Endothelial cell of umbilical vein (primary cell): ENCODE results near the gene LCNL1. TPM values are rescaled to one million over a fixed set of nuclear protein-coding genes. Genes with fewer than 3 reads are reported as not detected.

Experiments
- BruUV-seq: library from RNA; stranded (reverse); fragments of 400-500 nt; replicated peaks from 2 replicates; lab custom pipeline; 2021; lab: Mats Ljungman, UMichigan
- CTCF ChIA-PET: fragments of 300-600, 350-600 bp; sonication (Branson Sonifier 250); formaldehyde crosslinking; loops from one replicate; lab custom pipeline; 2021; ENCODE audit warnings: antibody characterized with exemption, inconsistent platforms; lab: Charles Lee
- POLR2A ChIA-PET: fragments of 300-600, 350-600 bp; sonication (Branson Sonifier 250); formaldehyde crosslinking; loops from one replicate; lab custom pipeline; 2021; ENCODE audit warnings: antibody characterized with exemption, inconsistent platforms; lab: Charles Lee
- DNase-seq: peaks from one replicate; pipeline ENCODE4 v3.0.0-alpha.2; 2011; ENCODE audit warnings: low read depth, low spot score
- FAIRE-seq: peaks from 2 replicates; lab custom pipeline; 2011; peaks lifted over from hg19 to GRCh38; lab: Jason Lieb, UNC
- H2AFZ ChIP-seq: 2 replicates; pipeline ENCODE4 v1.6.0; 2012; ENCODE audit warnings: low read depth, low read length, control low read depth, inconsistent platforms
- H3K27ac ChIP-seq: 2 replicates; pipeline ENCODE4 v1.5.1; 2011; ENCODE audit warnings: low read depth, mild to moderate bottlenecking, control low read depth, low read length, moderate library complexity; ENCODE audit not compliant: insufficient read depth
- H3K27me3 ChIP-seq, 2 experiments: 2 replicates each; pipeline versions ENCODE4 v1.6.0 to v1.6.1; 2011; ENCODE audit warnings: low read length in 2 of 2, mixed read lengths in 1 of 2; ENCODE audit not compliant: control insufficient read depth in 2 of 2, insufficient read depth in 2 of 2
- H3K36me3 ChIP-seq, 2 experiments: 2 replicates in 1 of 2; 3 replicates in 1 of 2; pipeline ENCODE4 v1.5.1; 2011; ENCODE audit warnings: low read length in 2 of 2, mild to moderate bottlenecking in 1 of 2, moderate library complexity in 1 of 2; ENCODE audit not compliant: control insufficient read depth in 2 of 2, insufficient read depth in 2 of 2; ENCODE audit errors: extremely low read depth in 1 of 2
- H3K4me1 ChIP-seq: 3 replicates; pipeline ENCODE4 v1.5.1; 2011; ENCODE audit warnings: mild to moderate bottlenecking, low read length; ENCODE audit not compliant: control insufficient read depth, insufficient read depth; ENCODE audit errors: extremely low read depth
- H3K4me2 ChIP-seq: 2 replicates; pipeline ENCODE4 v1.6.1; 2011; ENCODE audit warnings: low read length, control low read depth, mixed read lengths; ENCODE audit not compliant: insufficient read depth
- H3K4me3 ChIP-seq, 3 experiments: fragments of 200-600 bp in 1 of 3; sonication (generic), shearing (Covaris generic) in 1 of 3; replicated peaks in 1 of 3; 2 replicates each; pipeline ENCODE4 v1.5.1; 2011 to 2016; ENCODE audit warnings: control low read depth in 3 of 3, low read length in 3 of 3, mild to moderate bottlenecking in 2 of 3, inconsistent platforms in 1 of 3, low read depth in 1 of 3, moderate library complexity in 1 of 3; ENCODE audit not compliant: insufficient read depth in 1 of 3
- H3K79me2 ChIP-seq: 2 replicates; pipeline ENCODE4 v1.6.0; 2012; ENCODE audit warnings: low read length, inconsistent platforms; ENCODE audit not compliant: control insufficient read depth, insufficient read depth
- H3K9ac ChIP-seq: replicated peaks from 2 replicates; pipeline ENCODE3; 2011; ENCODE audit warnings: low read length, control low read depth; ENCODE audit not compliant: insufficient read depth; ENCODE audit errors: extremely low read depth
- H3K9me1 ChIP-seq: replicated peaks from 3 replicates; pipeline ENCODE4 v1.6.0; 2011; ENCODE audit warnings: mild to moderate bottlenecking, low read length; ENCODE audit not compliant: control insufficient read depth, insufficient read depth; ENCODE audit errors: extremely low read depth
- H3K9me3 ChIP-seq: replicated peaks from 2 replicates; pipeline ENCODE4 v1.5.1; 2012; ENCODE audit warnings: low read length, inconsistent platforms; ENCODE audit not compliant: control insufficient read depth, insufficient read depth
- H4K20me1 ChIP-seq: replicated peaks from 2 replicates; pipeline ENCODE3; 2011; ENCODE audit warnings: mild to moderate bottlenecking, low read length; ENCODE audit not compliant: control insufficient read depth, insufficient read depth; ENCODE audit errors: extremely low read depth
- EZH2 ChIP-seq: IDR thresholded peaks from 2 replicates; pipeline ENCODE4 v1.6.1; 2012; ENCODE audit warnings: borderline replicate concordance, low read depth, mild to moderate bottlenecking, moderate library complexity, low read length, inconsistent platforms; ENCODE audit not compliant: severe bottlenecking
- FOS ChIP-seq: IDR thresholded peaks from 2 replicates; pipeline ENCODE4 v1.6.1; 2011; ENCODE audit warnings: mild to moderate bottlenecking, low read length, moderate library complexity, borderline replicate concordance; ENCODE audit not compliant: insufficient read depth
- GATA2 ChIP-seq: IDR thresholded peaks from 2 replicates; pipeline ENCODE4 v1.7.0; 2011; ENCODE audit warnings: low read depth, mild to moderate bottlenecking, moderate library complexity, mixed read lengths, low read length; ENCODE audit not compliant: insufficient read length, insufficient read depth
- JUN ChIP-seq: IDR thresholded peaks from 2 replicates; pipeline ENCODE4 v1.6.1; 2011; ENCODE audit warnings: borderline replicate concordance, low read depth; ENCODE audit not compliant: insufficient read length, insufficient read depth
- MAX ChIP-seq: IDR thresholded peaks from 2 replicates; pipeline ENCODE4 v1.6.1; 2011; ENCODE audit not compliant: insufficient read depth, insufficient read length
- MYC ChIP-seq: IDR thresholded peaks from one replicate; pipeline ENCODE4 v1.6.1; 2011; ENCODE audit warnings: mild to moderate bottlenecking, low read depth, low read length
- POLR2A ChIP-seq: IDR thresholded peaks from 2 replicates; pipeline ENCODE4 v1.6.1; 2012; ENCODE audit warnings: low read depth, mild to moderate bottlenecking, control low read depth, low read length
- POLR2AphosphoS5 ChIP-seq: IDR thresholded peaks from 2 replicates; pipeline ENCODE4 v1.6.1; 2012; ENCODE audit warnings: low read depth, mild to moderate bottlenecking, control low read depth, low read length, moderate library complexity; ENCODE audit not compliant: insufficient read depth
- dilution Hi-C: fragments of 300-500 bp; cut with MboI; formaldehyde crosslinking; loops from one replicate; pipeline ENCODE4 v1.15.0; 2019; ENCODE audit warnings: low sequenced_read_pairs; ENCODE audit not compliant: extremely low pct_ligation_motif_present
- intact Hi-C: fragments of 100-400 bp; cut with micrococcal nuclease; formaldehyde crosslinking; loops from one replicate; pipeline ENCODE4 v1.10.0; 2022
- polyA plus RNA-seq, 4 experiments: library from polyadenylated mRNA; depleted of rRNA in 3 of 4; stranded (reverse) in 3 of 4; unstranded in 1 of 4; fragments of >200 nt; gene quantifications; 2 replicates each; pipeline versions ENCODE4 v1.2.1 to v1.2.3, GENCODE V29; 2011 to 2012; ENCODE audit warnings: missing spikeins in 1 of 4
- total RNA-seq: library from RNA; stranded (reverse); gene quantifications from 2 replicates; pipeline ENCODE4 v1.2.3, GENCODE V29; 2021
- TF ChIP-seq, protein P1 (sequence below), 2 donors: IDR thresholded peaks; 1 replicate in 1 of 2; 2 replicates in 1 of 2; pipeline ENCODE4 v1.5.1; 2011; ENCODE audit warnings: low read length in 2 of 2, mild to moderate bottlenecking in 2 of 2, moderate library complexity in 2 of 2, control low read depth in 1 of 2, inconsistent platforms in 1 of 2, low read depth in 1 of 2; ENCODE audit not compliant: insufficient read depth in 1 of 2; ENCODE audit errors: extremely low read depth in 1 of 2

LCNL1 gene
- total and polyA plus RNA-seq, 2 donors (not counting 3 experiments of a cell fraction or from before 2014, with no cell fraction given): not detected

DNA sequence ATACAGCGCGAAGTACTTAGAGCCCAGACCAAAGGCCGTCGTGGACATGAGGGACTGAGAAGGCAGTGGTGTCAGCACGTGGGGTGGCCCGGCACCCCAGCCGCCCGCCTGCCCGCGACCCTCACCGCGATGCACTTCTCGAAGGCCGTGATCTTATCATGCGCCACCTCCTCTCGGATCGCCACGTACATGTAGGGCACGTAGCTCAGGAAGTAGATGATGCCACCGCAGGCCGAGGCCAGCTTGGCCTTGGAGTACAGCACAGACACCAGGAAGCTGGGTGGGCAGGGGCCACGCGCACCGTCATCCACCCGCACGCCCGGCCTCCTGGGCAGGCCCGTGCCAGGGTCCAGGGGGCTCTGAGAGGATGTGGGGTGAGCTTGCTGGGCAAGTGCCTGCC is 34.3 kb downstream of the LCNL1 start:
- Histone ChIP-seq H3K9ac (no peak overlapping the region), H3K27ac (no peak overlapping the region), H3K9me3 (no peaks in the 10 kb centered on the region), H2AFZ (no peak overlapping the region), H3K4me1 (no peaks in the 10 kb centered on the region), H3K79me2 (no peaks in the 10 kb centered on the region), H3K27me3 (no peaks in the 10 kb centered on the region), H3K9me1 (no peaks in the 10 kb centered on the region), H4K20me1 (no peaks in the 10 kb centered on the region), H3K4me3 (no peak overlapping the region), H3K36me3 (no peaks in the 10 kb centered on the region), H3K4me2 (no peak overlapping the region)
- no peak for TF ChIP-seq MAX
- TF ChIP-seq POLR2AphosphoS5: no peak
- TF ChIP-seq EZH2: no peak
- TF ChIP-seq JUN: no peak
- TF ChIP-seq GATA2: no peak
- TF ChIP-seq, protein P1, sequence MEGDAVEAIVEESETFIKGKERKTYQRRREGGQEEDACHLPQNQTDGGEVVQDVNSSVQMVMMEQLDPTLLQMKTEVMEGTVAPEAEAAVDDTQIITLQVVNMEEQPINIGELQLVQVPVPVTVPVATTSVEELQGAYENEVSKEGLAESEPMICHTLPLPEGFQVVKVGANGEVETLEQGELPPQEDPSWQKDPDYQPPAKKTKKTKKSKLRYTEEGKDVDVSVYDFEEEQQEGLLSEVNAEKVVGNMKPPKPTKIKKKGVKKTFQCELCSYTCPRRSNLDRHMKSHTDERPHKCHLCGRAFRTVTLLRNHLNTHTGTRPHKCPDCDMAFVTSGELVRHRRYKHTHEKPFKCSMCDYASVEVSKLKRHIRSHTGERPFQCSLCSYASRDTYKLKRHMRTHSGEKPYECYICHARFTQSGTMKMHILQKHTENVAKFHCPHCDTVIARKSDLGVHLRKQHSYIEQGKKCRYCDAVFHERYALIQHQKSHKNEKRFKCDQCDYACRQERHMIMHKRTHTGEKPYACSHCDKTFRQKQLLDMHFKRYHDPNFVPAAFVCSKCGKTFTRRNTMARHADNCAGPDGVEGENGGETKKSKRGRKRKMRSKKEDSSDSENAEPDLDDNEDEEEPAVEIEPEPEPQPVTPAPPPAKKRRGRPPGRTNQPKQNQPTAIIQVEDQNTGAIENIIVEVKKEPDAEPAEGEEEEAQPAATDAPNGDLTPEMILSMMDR (IDR thresholded peaks at IDR 0.05; ENCODE audit: extremely low read depth in 1 of 2, insufficient read depth in 1 of 2, low read depth in 1 of 2, low read length in 2 of 2): no peak
- TF ChIP-seq POLR2A: no peak
- TF ChIP-seq MYC: no peak
- no peak for TF ChIP-seq FOS
- POLR2A ChIA-PET: no interaction called here
- CTCF ChIA-PET: interaction anchor here (1.6 kb wide), 1 partner anchor 12 kb away, joined by 5 read pairs; no protein-coding TSS in a partner anchor
- FAIRE-seq (no peak), DNase-seq (no peak)
- no TSS peak for BruUV-seq
- intact Hi-C loops: no loop called here
- dilution Hi-C loops: no loop called here
